Duodenal mucosa (tissue), 2 donors: Measurements from ENCODE around the gene ANKRD1.
"Not testable (repeated sequence)": the region's sequence is repeated elsewhere in the genome, so short reads cannot be mapped to it uniquely, and the experiment has no call there.

Experiments
- H3K27ac ChIP-seq: one replicate; pipeline ENCODE4 v1.7.0; 2013; ENCODE audit warnings: low read depth, low read length
- H3K27me3 ChIP-seq, 2 donors: one replicate each; pipeline ENCODE4 v1.7.0; 2013; ENCODE audit warnings: low read length in 2 of 2, control low read depth in 1 of 2; ENCODE audit not compliant: insufficient read depth in 2 of 2, control insufficient read depth in 1 of 2
- H3K36me3 ChIP-seq, 2 donors: one replicate each; pipeline ENCODE4 v1.7.0; 2013; ENCODE audit warnings: low read length in 2 of 2, control low read depth in 1 of 2; ENCODE audit not compliant: insufficient read depth in 2 of 2, control insufficient read depth in 1 of 2
- H3K4me1 ChIP-seq, 2 donors: one replicate each; pipeline ENCODE4 v1.7.0; 2013; ENCODE audit warnings: low read length in 2 of 2, control low read depth in 1 of 2; ENCODE audit not compliant: insufficient read depth in 2 of 2, control insufficient read depth in 1 of 2
- H3K4me3 ChIP-seq, 2 donors: one replicate each; pipeline ENCODE4 v1.7.0; 2013; ENCODE audit warnings: low read length in 2 of 2, low read depth in 1 of 2
- H3K9ac ChIP-seq, 2 donors: one replicate each; pipeline ENCODE4 v1.7.0; 2013; ENCODE audit warnings: low read length in 2 of 2, low read depth in 1 of 2
- H3K9me3 ChIP-seq, 2 donors: one replicate each; pipeline ENCODE4 v1.7.0; 2013; ENCODE audit warnings: low read length in 2 of 2, control low read depth in 1 of 2; ENCODE audit not compliant: control insufficient read depth in 1 of 2

ANKRD1 gene

DNA sequence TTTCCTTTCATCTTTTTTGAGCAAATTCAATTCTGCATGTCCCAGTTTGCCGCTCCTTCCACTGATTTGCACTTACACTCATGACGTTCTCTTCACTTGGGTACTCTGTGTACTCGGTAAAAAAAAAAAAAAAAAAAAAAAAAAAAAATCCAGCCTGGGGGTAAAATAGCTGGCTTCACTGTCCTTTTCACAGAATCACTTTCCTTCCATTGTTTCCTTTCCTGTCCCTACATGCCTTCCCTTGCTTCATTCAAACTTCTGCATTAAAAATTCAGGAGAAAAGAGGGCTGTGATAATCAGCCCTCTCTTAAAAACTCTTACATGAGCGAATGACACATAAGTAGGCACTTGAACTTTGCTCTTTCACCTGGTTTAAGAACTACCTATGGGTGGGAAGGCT is 8.7 kb downstream of the ANKRD1 start:
- H3K4me3 ChIP-seq = no peak overlapping the region
- no peak overlapping the region for H3K9ac ChIP-seq

DNA sequence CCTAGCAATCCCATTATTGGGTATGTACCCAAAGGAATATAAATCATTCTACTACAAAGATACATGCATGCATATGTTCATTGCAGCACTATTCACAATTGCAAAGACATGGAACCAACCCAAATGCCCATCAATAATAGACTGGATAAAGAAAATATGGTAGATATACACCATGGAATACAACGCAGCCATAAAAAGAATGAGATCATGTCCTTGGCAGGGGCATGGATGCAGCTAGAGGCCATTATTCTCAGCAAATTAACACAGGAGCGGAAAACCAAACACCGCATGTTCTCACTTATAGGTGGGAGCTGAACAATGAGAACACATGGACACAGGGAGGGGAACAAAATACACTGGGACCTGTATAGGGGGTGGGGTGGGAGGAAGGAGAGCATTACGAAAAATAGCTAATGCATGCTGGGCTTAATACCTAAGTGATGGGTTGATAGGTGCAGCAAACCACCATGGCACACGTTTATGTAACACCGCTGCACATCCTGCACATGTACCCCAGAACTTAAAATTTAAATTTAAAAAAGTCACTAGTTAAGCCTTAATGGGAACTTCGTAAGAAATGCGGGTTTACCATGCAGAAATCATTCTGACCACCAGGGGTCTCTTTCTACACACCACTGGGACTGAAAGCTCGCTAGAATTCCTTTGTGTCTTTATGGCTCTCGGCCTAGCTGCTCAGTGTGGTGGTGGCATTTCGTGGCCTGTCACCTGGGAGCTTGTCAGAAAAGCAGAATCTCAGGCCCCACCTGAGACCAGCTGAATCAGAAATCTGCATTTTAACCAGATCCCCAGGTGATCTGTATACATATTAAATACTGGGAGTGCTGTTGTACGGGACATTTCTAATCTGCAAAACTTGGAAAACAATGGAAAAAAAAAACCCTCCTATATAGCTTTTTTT is 9.5 kb downstream of the ANKRD1 start:
- no peaks in the 10 kb centered on the region for H3K4me1 ChIP-seq
- no peak overlapping the region for H3K4me3 ChIP-seq
- H3K36me3 ChIP-seq = no peaks in the 10 kb centered on the region
- H3K9me3 ChIP-seq = no peaks in the 10 kb centered on the region
- H3K27ac ChIP-seq = no peak overlapping the region
- no peak overlapping the region for H3K9ac ChIP-seq
- no peaks in the 10 kb centered on the region for H3K27me3 ChIP-seq

More for the DNA sequence above, 8.7 kb downstream of the ANKRD1 start:
- Histone ChIP-seq H3K27me3 (no peaks in the 10 kb centered on the region), H3K9me3 (no peaks in the 10 kb centered on the region), H3K36me3 (no peaks in the 10 kb centered on the region), H3K27ac (no peak overlapping the region), H3K4me1 (no peaks in the 10 kb centered on the region)

DNA sequence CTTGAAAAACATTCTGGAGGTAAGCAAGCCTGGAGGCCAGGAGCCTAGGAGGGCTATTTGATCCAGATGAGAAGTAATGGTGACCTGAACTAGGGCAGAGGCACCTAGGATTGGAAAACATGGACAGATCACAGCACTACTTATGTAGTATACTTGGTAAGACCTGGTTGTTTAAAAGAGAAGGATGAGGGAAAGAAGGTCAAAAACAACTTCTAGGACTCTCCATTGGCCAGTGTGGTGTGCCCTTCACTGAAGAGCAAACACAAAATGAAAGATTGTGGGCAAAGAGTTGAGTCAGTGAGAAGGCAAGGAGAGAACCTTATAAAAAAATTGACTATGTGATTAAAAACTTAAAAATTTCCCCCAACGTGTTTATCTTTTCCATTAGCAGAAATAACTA is 14.3 kb downstream of the ANKRD1 start:
- Histone ChIP-seq H3K27ac (no peak overlapping the region), H3K9ac (no peak overlapping the region), H3K36me3 (peaks cover 4 to 18% of the 10 kb centered on the region in 2 donors), H3K4me1 (no peaks in the 10 kb centered on the region), H3K27me3 (no peaks in the 10 kb centered on the region), H3K4me3 (no peak overlapping the region), H3K9me3 (no peaks in the 10 kb centered on the region)

DNA sequence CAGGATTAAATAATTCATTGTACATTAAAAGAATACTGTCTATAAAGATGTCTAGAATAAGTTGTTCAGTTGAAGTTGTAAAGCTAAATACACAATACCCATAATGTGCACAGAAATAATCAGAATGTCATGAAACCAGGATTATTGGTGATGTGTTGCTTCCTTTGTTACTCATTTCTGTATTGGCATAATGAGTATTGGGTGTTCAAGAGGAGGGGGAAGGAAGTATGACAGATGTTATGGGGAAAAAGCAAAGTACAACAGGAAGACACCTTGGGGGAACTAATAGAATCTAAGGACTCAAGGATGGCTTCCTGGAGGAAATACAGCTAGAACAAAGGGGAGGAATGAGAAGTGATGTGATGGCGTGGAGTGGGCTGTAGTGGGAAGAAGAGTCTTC is 15.0 kb downstream of the ANKRD1 start:
- Histone ChIP-seq H3K9me3 (no peaks in the 10 kb centered on the region), H3K36me3 (peaks cover 4 to 18% of the 10 kb centered on the region in 2 donors), H3K27me3 (no peaks in the 10 kb centered on the region), H3K4me3 (no peak overlapping the region), H3K9ac (no peak overlapping the region), H3K27ac (no peak overlapping the region), H3K4me1 (no peaks in the 10 kb centered on the region)

DNA sequence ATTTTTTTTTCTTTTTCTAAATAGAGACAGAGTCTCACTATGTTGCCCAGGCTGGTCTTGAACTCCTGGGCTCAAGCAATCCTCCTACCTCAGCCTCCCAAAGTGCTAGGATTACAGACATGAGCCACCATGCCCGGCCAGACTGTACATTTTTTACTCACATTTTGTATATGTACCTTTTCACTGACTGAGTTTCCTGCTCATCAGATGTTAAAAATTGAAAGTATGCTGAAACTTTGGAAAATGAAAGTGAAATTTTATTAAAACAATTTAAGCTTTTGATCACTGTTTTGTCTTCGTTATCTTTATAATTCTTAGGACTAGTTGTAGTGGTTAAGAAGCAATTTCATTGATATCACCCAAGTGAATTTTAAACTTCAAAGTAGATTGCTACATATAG is 24.0 kb downstream of the ANKRD1 start:
- peaks cover 10 to 41% of the 10 kb centered on the region in 2 donors for H3K36me3 ChIP-seq
- H3K27me3 ChIP-seq = not testable (repeated sequence)

DNA sequence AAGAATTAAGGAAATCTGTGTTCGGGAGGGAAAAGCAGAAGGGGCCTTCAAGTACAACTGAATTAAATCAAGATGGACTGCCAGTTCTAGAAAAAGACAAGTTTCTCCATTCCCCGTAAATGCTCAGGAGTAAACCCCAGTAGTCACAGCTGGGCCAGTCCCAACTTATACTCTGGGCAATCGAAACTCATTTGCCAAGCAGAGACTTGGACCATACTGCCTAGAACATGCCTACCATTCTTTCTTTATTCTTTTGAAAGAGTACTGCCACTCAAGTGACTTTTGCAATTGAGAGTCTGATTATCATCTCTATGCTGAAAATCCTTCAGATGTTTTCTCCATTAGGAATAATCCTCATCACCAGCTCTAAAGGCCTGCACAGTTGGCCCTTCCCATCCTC is 27.7 kb downstream of the ANKRD1 start:
- Histone ChIP-seq H3K9ac (no peak overlapping the region), H3K9me3 (no peaks in the 10 kb centered on the region), H3K36me3 (peaks cover 17 to 54% of the 10 kb centered on the region in 2 donors), H3K4me3 (no peak overlapping the region), H3K27ac (no peak overlapping the region), H3K4me1 (no peaks in the 10 kb centered on the region), H3K27me3 (no peaks in the 10 kb centered on the region)

More for the DNA sequence above, 24.0 kb downstream of the ANKRD1 start:
- H3K4me3 ChIP-seq, H3K27ac ChIP-seq, H3K4me1 ChIP-seq, H3K9me3 ChIP-seq, H3K9ac ChIP-seq: not testable (repeated sequence)

DNA sequence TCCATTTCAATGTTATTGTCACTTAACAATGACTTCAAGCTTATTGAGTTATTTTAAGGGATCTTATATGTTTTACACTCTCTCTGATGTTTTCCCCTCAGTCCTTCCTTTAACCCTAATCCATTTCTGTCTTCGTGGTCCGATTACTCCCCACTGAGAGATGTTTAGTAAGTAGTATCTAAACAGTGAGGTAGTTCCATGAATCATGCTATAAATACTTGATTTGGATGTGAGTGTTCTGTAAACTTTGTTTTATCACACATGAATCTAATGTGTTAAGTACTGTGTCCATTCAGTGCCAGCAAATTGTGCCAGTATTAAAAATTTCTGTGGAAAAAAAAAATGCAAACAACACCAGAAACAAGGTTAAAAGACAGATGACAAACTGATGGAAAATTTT is 30.5 kb downstream of the ANKRD1 start:
- no peak overlapping the region for H3K27ac ChIP-seq
- peaks cover 28 to 62% of the 10 kb centered on the region in 2 donors for H3K36me3 ChIP-seq
- H3K9me3 ChIP-seq = no peaks in the 10 kb centered on the region
- no peak overlapping the region for H3K9ac ChIP-seq
- no peaks in the 10 kb centered on the region for H3K27me3 ChIP-seq
- no peak overlapping the region for H3K4me3 ChIP-seq
- H3K4me1 ChIP-seq = no peaks in the 10 kb centered on the region

DNA sequence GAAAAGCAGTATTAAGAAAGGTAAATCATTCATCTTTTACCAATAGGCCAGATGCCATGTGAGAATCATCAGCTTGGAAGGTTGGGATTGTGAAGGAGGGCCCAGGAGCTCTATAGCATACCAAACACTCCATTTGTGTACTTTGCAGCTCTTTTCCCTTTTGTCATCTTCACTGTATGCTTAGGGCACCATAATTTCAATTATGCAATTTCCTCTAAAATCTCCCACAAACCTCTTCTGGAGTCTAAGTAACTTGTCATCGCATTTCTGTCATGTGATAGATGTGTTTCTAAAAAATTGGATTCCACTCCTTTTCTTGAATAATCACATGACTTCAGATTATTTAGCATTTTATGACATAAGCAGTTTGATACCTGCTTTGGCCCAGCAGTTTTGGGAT is 31.3 kb downstream of the ANKRD1 start:
- no peak overlapping the region for H3K4me3 ChIP-seq
- H3K27me3 ChIP-seq = no peaks in the 10 kb centered on the region
- peaks cover 26 to 60% of the 10 kb centered on the region in 2 donors for H3K36me3 ChIP-seq
- no peaks in the 10 kb centered on the region for H3K9me3 ChIP-seq
- no peaks in the 10 kb centered on the region for H3K4me1 ChIP-seq
- no peak overlapping the region for H3K27ac ChIP-seq
- H3K9ac ChIP-seq = no peak overlapping the region

DNA sequence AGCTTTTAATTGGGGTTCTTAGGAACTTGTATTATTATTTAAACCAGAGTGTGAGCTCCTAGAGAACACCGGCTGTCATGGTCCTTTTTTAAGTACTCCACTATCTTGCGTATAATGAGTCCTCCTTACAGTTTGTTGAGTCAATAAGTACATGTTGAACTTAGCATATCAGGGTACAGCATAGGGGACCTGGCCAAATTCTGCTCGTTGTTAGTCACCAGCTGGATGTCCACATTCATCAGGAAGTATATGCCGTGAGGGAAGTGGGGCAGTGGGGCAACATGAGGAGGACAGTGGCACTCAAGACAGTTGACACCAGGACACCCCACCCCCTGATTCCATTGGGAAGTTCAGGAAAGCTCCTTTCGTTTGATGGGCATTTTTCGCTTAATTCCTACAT is 32.5 kb downstream of the ANKRD1 start:
- Histone ChIP-seq H3K4me3 (no peak overlapping the region), H3K36me3 (peaks cover 22 to 68% of the 10 kb centered on the region in 2 donors), H3K27me3 (no peaks in the 10 kb centered on the region), H3K27ac (no peak overlapping the region), H3K4me1 (no peaks in the 10 kb centered on the region), H3K9ac (no peak overlapping the region), H3K9me3 (no peaks in the 10 kb centered on the region)

DNA sequence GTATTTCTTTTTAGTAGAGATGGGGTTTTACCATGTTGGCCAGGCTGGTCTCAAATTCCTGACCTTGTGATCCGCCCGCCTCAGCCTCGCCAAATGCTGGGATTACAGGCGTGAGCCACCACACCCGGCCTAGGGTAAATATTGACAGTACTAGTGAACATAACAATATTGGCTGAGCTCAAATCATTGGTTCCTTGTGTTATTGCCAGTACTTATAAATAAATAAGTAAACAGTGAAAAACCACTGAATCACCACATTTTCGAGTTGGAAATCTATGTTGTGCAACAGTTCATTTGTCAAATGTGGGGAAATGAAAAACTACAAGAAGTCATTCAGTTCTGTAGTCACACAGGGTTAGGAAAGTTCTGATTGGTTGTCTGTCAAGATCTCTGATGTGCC is 33.3 kb downstream of the ANKRD1 start:
- Histone ChIP-seq H3K36me3 (peaks cover 18 to 60% of the 10 kb centered on the region in 2 donors), H3K4me3 (no peak overlapping the region), H3K9me3 (no peaks in the 10 kb centered on the region), H3K27me3 (no peaks in the 10 kb centered on the region), H3K9ac (no peak overlapping the region), H3K27ac (no peak overlapping the region), H3K4me1 (no peaks in the 10 kb centered on the region)
